Measurements from ENCODE around the gene DSCAM.

The DSCAM gene

DNA sequence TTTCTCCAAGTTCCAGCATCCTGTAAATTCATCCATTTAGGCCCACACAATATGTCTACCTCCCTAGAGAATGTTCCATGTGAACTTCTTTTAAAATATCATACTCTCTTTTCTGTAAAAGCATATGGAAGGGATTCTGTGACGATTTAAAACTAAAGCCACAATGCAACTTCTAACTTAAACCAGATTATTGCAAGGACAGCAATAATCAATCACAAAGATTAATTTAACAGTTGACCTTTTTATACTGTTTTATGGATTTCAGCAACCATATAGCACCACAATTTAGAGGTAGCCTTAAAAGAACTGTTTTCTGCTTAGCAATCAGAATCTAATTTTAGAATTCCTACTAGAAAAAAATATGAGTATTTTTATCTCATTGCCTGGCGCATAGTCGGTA is 58.3 kb downstream of the DSCAM start:
- H3K4me3 ChIP-seq (replicated peaks in 1 of 2; ENCODE audit: low read depth in 2 of 2, low read length in 2 of 2): no peak overlapping the region
- TF ChIP-seq, protein P1, sequence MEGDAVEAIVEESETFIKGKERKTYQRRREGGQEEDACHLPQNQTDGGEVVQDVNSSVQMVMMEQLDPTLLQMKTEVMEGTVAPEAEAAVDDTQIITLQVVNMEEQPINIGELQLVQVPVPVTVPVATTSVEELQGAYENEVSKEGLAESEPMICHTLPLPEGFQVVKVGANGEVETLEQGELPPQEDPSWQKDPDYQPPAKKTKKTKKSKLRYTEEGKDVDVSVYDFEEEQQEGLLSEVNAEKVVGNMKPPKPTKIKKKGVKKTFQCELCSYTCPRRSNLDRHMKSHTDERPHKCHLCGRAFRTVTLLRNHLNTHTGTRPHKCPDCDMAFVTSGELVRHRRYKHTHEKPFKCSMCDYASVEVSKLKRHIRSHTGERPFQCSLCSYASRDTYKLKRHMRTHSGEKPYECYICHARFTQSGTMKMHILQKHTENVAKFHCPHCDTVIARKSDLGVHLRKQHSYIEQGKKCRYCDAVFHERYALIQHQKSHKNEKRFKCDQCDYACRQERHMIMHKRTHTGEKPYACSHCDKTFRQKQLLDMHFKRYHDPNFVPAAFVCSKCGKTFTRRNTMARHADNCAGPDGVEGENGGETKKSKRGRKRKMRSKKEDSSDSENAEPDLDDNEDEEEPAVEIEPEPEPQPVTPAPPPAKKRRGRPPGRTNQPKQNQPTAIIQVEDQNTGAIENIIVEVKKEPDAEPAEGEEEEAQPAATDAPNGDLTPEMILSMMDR (IDR thresholded peaks at IDR 0.05; ENCODE audit: low read depth, low read length): no peak
- no peak for DNase-seq (ENCODE audit: low read depth in 2 of 2)

DNA sequence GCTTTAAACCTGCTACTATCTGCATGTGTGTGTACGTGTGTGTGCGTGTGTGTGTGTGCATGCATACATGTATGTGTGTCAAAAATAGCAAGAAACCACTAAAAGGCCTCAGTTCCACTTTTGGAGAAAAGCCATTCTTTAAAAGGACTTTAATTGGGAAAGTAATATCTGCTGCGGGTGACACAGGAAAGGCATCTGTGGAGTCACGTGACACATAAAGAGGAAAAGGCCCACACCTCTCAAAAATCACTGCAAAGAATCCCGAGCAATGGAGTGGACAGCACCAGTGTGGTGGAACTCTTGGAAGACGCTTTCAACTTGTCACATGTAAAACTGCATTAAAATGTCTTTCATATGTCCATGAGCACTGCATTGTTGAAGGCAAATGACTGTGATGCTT is 63.6 kb downstream of the DSCAM start:
- TF ChIP-seq, protein P1 (IDR thresholded peaks at IDR 0.05; ENCODE audit: low read depth, low read length): no peak
- DNase-seq (ENCODE audit: low read depth in 2 of 2): no peak
- H3K4me3 ChIP-seq (replicated peaks in 1 of 2; ENCODE audit: low read depth in 2 of 2, low read length in 2 of 2): no peak overlapping the region

DNA sequence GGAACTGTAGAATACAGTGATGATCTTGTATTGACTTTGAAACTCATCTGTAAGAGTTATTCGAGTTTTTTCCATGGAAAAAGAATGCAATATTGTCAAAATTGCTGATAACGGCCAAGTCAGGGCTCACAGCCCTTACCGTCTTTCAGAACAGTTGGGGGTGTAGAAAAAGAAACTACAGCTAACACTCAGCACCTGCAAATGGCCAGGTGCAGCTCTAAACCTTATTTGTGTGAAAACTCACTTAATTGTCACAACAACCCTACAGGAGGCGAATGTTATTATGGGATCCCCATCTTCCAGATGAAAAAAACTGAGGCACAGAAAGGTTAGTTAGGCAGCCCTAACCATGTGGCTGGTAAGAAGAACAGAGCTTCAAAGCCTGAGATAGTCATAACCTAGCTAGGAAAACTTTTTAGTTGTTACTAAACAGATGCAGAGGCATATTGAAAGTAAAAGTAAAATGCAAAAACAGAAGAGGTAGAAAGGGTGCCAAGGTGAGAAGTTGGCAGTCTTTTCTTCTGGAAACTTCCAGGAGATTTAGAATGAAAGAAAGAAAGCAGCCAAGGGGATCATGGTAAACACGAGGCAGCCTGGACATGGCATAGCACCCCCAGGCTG is 76.4 kb downstream of the DSCAM start:
- TF ChIP-seq, protein P1 (IDR thresholded peaks at IDR 0.05; ENCODE audit: low read depth, low read length): no peak

DNA sequence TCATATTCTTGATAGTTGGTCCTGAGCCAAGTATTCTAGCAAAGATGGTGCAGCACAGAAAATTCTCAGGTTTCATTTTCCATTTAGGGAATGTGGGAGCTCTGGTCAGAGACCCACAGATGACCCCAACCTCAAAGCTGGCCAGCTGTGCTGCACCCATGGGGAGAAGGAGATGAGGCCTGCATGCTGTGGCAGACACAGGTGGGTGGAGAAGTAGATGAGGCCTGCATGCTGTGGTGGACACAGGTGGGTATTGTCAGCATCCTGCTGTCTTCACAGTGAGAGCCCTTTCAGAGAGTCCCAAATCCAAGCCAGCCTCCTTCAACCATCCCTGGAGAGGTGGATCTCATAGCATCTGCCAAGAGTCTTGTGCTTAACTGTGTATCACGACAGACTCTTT is 77.7 kb downstream of the DSCAM start:
- H3K4me3 ChIP-seq (replicated peaks in 1 of 2; ENCODE audit: low read depth in 2 of 2, low read length in 2 of 2): no peak overlapping the region
- DNase-seq (ENCODE audit: low read depth in 2 of 2): no peak
- TF ChIP-seq, protein P1 (IDR thresholded peaks at IDR 0.05; ENCODE audit: low read depth, low read length): no peak

More for the DNA sequence above, 76.4 kb downstream of the DSCAM start:
- no peak overlapping the region for H3K4me3 ChIP-seq (replicated peaks in 1 of 2; ENCODE audit: low read depth in 2 of 2, low read length in 2 of 2)
- DNase-seq (ENCODE audit: low read depth in 2 of 2): no peak

DNA sequence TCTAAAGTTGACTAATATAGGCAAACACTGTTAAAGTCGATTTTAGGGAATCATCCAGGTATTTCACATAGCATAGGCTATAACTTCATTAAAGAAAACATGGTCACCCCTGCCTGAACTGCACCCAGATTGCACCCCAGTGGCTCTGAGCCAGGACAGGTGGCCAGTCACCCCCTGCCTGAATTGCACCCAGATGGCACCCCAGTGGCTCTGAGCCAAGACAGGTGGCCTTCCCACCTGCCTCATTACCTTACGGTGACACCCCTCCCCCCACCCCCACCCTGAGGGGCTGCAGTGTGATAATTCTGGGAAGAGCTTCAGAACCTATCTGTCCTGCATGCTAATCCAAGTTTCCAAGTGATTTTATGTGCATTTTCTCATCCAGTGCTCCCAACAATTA is 78.9 kb downstream of the DSCAM start:
- DNase-seq (ENCODE audit: low read depth in 2 of 2): no peak
- TF ChIP-seq, protein P1 (IDR thresholded peaks at IDR 0.05; ENCODE audit: low read depth, low read length): no peak
- H3K4me3 ChIP-seq (replicated peaks in 1 of 2; ENCODE audit: low read depth in 2 of 2, low read length in 2 of 2): no peak overlapping the region

DNA sequence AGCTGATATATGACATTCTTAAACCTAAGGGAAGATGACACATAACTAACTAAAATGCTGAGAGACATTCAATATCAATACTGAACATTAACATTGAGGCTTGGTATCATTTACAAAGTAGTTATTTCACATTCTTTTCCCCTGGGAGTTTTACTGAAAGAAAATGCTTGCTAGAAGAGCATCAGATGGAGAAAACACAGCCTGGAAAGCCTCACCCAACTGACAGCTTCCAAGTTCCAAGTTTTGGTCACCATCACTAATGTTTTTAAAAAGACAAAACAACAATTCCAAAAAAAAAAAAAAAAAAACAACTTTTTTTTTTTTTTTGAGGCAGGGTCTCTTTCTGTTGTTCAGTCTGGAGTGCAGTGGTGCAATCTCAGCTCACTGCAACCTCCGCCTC is 80.6 kb downstream of the DSCAM start:
- no peak for DNase-seq (ENCODE audit: low read depth in 2 of 2)
- TF ChIP-seq, protein P1 (IDR thresholded peaks at IDR 0.05; ENCODE audit: low read depth, low read length): no peak
- no peak overlapping the region for H3K4me3 ChIP-seq (replicated peaks in 1 of 2; ENCODE audit: low read depth in 2 of 2, low read length in 2 of 2)

DNA sequence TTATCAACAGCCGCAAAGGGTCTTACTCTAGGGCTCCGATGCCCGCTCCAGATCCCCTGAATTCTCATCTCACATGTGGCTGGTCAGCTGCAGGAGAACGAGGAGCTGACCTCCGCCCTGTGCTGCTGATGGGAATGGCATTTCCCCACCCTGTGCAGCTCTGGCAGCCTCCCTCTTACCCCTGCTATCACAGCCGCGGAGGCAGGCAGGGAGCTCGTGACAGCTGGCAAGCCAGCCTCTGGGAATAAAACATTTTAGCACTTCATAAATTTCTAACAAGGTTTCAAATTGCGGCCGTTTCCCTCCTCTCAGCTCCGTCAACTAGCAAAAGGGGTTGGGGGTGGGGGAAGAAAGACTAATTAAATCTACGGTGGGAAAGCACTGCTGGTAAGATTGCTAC is 81.1 kb downstream of the DSCAM start:
- DNase-seq (ENCODE audit: low read depth in 2 of 2): no peak
- no peak overlapping the region for H3K4me3 ChIP-seq (replicated peaks in 1 of 2; ENCODE audit: low read depth in 2 of 2, low read length in 2 of 2)
- TF ChIP-seq, protein P1 (IDR thresholded peaks at IDR 0.05; ENCODE audit: low read depth, low read length): no peak
